ENCODE results near the gene RMND5B. TPM values are rescaled to one million over a fixed set of nuclear protein-coding genes. Genes with fewer than 3 reads are reported as not detected.

The RMND5B gene
- total and polyA plus RNA-seq, 10 donors = 22.2 to 52.8 (median 36.1) TPM

DNA sequence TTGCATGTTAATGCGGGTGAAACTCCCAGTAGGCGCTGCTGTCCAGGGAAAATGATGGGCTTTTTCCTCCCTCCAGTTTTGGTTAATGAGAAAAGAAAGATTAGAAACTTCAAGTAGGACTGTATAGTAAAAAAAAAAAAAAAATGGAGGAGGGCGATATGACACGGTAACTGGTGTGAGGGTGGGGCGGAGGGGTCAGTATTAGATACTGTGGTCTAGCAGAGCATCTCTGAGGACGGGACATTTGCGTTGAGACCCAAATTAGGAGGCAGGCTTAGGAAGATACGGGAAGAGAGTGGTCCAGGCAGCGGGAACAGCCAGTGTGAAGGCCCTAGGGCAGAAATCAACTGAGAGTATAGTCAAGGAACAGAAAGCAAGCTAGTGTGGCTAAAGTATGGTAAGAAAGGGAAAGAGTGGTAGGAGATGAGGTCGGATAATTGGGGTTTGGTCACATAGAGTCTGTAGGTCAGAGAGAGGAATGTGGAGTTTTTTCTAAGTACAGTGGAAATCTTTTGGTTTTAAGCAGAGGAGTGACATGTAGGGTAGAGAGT, 707 bp downstream of the RMND5B start:
- intact Hi-C loops (cut with DNase I; ENCODE audit: low total_unique reads) = no loop called here
- peak overlapping the region; percentile 79 to 91 (median 89) for H3K27ac ChIP-seq
- H3K9me3 ChIP-seq = no peaks in the 10 kb centered on the region

DNA sequence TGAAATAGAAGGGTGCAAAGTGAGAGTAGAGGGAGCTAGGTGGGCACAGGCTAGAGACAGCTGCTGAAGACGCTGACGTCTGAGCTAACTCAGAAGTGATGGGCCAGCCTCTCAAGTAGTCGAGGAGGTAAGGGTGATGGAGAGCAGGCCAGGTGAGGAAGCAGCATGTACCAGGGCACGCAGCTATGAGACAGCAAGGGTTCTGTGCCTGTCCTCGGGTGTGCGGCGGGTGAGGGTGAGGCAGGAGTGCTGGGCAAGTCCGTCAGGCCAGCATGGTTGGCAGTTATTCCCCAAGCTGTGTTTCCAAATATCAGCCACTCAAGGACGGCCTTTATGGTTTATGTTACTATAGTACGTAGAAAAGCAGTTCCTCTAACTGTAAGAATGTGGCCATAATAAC, 6.2 kb downstream of the RMND5B start:
- no peaks in the 10 kb centered on the region for H3K27me3 ChIP-seq (replicated peaks in 1 of 7)
- peaks cover 0 to 90% (median 29%) of the 10 kb centered on the region in 6 donors for H3K36me3 ChIP-seq
- peaks cover 2 to 12% (median 5%) of the 10 kb centered on the region in 6 donors for H3K4me1 ChIP-seq
- H3K27ac ChIP-seq = no peak overlapping the region
- no peaks in the 10 kb centered on the region for H3K9me3 ChIP-seq
- H3K4me3 ChIP-seq = no peak overlapping the region
- DNase-seq = no peak
- intact Hi-C loops (cut with DNase I; ENCODE audit: low total_unique reads) = no loop called here
- TF ChIP-seq POLR2AphosphoS5 (IDR thresholded peaks at IDR 0.05) = peak in 1 of 3 donors; percentile 8
- no peak for TF ChIP-seq POLR2A (IDR thresholded peaks at IDR 0.05)
- no peak for TF ChIP-seq CTCF (IDR thresholded peaks at IDR 0.05 in 8 of 11, conservative IDR thresholded peaks at IDR 0.05 in 3 of 11)
- 83 to 91% (median 87%) methylated on average over 10 of the region's 10 CpGs for WGBS, 5 donors

More for the DNA sequence above, 707 bp downstream of the RMND5B start:
- Histone ChIP-seq H3K27me3 (replicated peaks in 1 of 7) (no peaks in the 10 kb centered on the region), H3K4me1 (peaks cover 7 to 37% (median 19%) of the 10 kb centered on the region in 6 donors), H3K36me3 (peaks cover 0 to 36% (median 12%) of the 10 kb centered on the region in 6 donors), H3K4me3 (peak overlapping the region; percentile 54 to 92 (median 76))
- no peak for TF ChIP-seq POLR2A (IDR thresholded peaks at IDR 0.05)
- no peak for TF ChIP-seq POLR2AphosphoS5 (IDR thresholded peaks at IDR 0.05)
- no peak for TF ChIP-seq CTCF (IDR thresholded peaks at IDR 0.05 in 8 of 11, conservative IDR thresholded peaks at IDR 0.05 in 3 of 11)
- DNase-seq = no peak
- 30 to 43% (median 35%) methylated on average over 10 of the region's 10 CpGs for WGBS, 5 donors

DNA sequence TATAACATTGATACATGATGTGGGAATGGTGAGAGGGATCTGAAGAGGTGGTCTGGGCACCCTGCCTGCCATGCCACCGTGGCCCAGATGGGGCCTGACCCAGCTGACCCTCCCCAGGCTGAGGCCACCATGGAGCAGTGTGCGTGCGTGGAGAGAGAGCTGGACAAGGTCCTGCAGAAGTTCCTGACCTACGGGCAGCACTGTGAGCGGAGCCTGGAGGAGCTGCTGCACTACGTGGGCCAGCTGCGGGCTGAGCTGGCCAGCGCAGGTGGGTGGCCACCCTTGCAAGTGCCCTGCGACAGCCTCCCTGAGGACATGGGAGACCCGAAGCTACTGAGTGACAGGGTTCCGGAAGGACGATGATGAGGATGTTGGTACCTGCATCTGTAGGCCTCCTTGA, 7.2 kb downstream of the RMND5B start:
- WGBS, 5 donors = 83 to 95% (median 93%) methylated on average over 11 to 12 of the region's 12 CpGs
- DNase-seq = no peak
- H3K9me3 ChIP-seq = no peaks in the 10 kb centered on the region
- H3K4me3 ChIP-seq = no peak overlapping the region
- H3K27ac ChIP-seq = no peak overlapping the region
- peaks cover 0 to 6% (median 0%) of the 10 kb centered on the region in 6 donors for H3K4me1 ChIP-seq
- intact Hi-C loops (cut with DNase I; ENCODE audit: low total_unique reads) = no loop called here
- H3K36me3 ChIP-seq = peaks cover 0 to 100% (median 39%) of the 10 kb centered on the region in 6 donors
- TF ChIP-seq POLR2A (IDR thresholded peaks at IDR 0.05) (no peak), POLR2AphosphoS5 (IDR thresholded peaks at IDR 0.05) (peak in 2 of 3 donors; percentile 27 to 54)
- no peaks in the 10 kb centered on the region for H3K27me3 ChIP-seq (replicated peaks in 1 of 7)

DNA sequence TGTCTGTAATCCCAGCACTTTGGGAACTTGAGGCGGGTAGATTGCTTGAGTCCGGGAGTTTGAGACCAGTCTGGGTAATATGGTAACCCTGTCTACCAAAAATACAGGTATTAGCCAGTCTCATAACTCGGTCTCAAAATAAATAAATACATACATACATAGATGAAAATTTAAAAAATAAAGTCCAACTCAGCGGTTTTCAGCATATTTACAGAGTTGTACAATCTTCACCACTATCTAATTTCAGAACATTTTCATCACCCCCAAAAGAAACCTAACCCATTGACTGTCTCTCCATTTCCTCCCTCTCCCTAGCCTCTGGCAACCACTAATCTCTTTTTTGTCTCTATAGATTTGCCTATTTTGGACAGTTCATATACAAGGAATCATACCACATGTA, 10.7 kb downstream of the RMND5B start:
- no peak for DNase-seq
- no peaks in the 10 kb centered on the region for H3K9me3 ChIP-seq
- TF ChIP-seq CTCF (IDR thresholded peaks at IDR 0.05 in 8 of 11, conservative IDR thresholded peaks at IDR 0.05 in 3 of 11) = no peak
- no peak for TF ChIP-seq POLR2A (IDR thresholded peaks at IDR 0.05)
- TF ChIP-seq POLR2AphosphoS5 (IDR thresholded peaks at IDR 0.05) = no peak
- H3K27ac ChIP-seq = no peak overlapping the region
- H3K36me3 ChIP-seq = peaks cover 0 to 100% (median 60%) of the 10 kb centered on the region in 6 donors
- no peak overlapping the region for H3K4me3 ChIP-seq
- H3K27me3 ChIP-seq (replicated peaks in 1 of 7) = no peaks in the 10 kb centered on the region
- intact Hi-C loops (cut with DNase I; ENCODE audit: low total_unique reads) = no loop called here
- peaks cover 0 to 8% (median 0%) of the 10 kb centered on the region in 6 donors for H3K4me1 ChIP-seq
- 95 to 98% (median 97%) methylated on average over 4 of the region's 4 CpGs for WGBS, 5 donors
